K562 (cell line): ENCODE results near the gene FAM117A. TPM values are rescaled to one million over a fixed set of nuclear protein-coding genes. Genes with fewer than 3 reads are reported as not detected.

Source experiments
- ATAC-seq: fragments of 200-7000 bp; cut with Tn5 transposase; 3 replicates; pipeline ENCODE4 v1.9.1; 2020; ENCODE audit warnings: moderate library complexity
- BruUV-seq: library from RNA; stranded (reverse); fragments of 400-500 nt; replicated peaks from 2 replicates; lab custom pipeline; 2021; lab: Mats Ljungman, UMichigan
- CTCF ChIA-PET: fragments of 300-600 bp; formaldehyde crosslinking; extraction: SDS; loops from one replicate; lab custom pipeline; 2021; ENCODE audit warnings: low intra/inter-chr PET ratio; lab: Yijun Ruan, JAX
- POLR2A ChIA-PET: fragments of 300-600, 350-650 bp; sonication (Branson Sonifier 250); formaldehyde crosslinking; extraction: SDS; loops from one replicate; lab custom pipeline; 2021; ENCODE audit warnings: antibody characterized with exemption, inconsistent platforms; lab: Yijun Ruan, JAX
- DNase-seq, 4 experiments: peaks; one replicate each; pipeline versions ENCODE4 v3.0.0 to v3.0.0-alpha.2; 2011 to 2018; ENCODE audit warnings: low spot score in 3 of 4, mixed read lengths in 3 of 4; ENCODE audit errors: extremely low read depth in 1 of 4
- FAIRE-seq: peaks from 2 replicates; lab custom pipeline; 2011; peaks lifted over from hg19 to GRCh38; lab: Jason Lieb, UNC
- H2AFZ ChIP-seq: 2 replicates; pipeline ENCODE4 v1.6.0; 2011; ENCODE audit warnings: low read depth, low read length, control low read depth, inconsistent platforms
- H3K27ac ChIP-seq: fragments of 200-600 bp; 3 replicates; pipeline ENCODE4 v1.8.0; 2011; ENCODE audit warnings: low read depth, mild to moderate bottlenecking, control low read depth, inconsistent platforms, low read length, moderate library complexity, mixed read lengths; ENCODE audit errors: extremely low read depth
- H3K27me3 ChIP-seq, 2 experiments: fragments of 300-600 bp in 1 of 2; 2 replicates in 1 of 2; 3 replicates in 1 of 2; pipeline versions ENCODE4 v1.6.0 to v1.8.0; 2011; ENCODE audit warnings: inconsistent platforms in 2 of 2, low read length in 2 of 2, mild to moderate bottlenecking in 1 of 2, mixed read lengths in 1 of 2, moderate library complexity in 1 of 2; ENCODE audit not compliant: control insufficient read depth in 2 of 2, insufficient read depth in 2 of 2
- H3K36me3 ChIP-seq: fragments of 300-600 bp; 3 replicates; pipeline ENCODE4 v1.8.0; 2011; ENCODE audit warnings: mild to moderate bottlenecking, low read length, inconsistent platforms; ENCODE audit not compliant: control insufficient read depth, insufficient read depth
- H3K4me1 ChIP-seq, 2 experiments: fragments of 200-600 bp in 1 of 2; replicated peaks in 1 of 2; 2 replicates in 1 of 2; 3 replicates in 1 of 2; pipeline versions ENCODE4 v1.5.1 to v1.8.0; 2011; ENCODE audit warnings: inconsistent platforms in 2 of 2, low read length in 2 of 2, mild to moderate bottlenecking in 1 of 2, mixed read lengths in 1 of 2, moderate library complexity in 1 of 2; ENCODE audit not compliant: control insufficient read depth in 2 of 2, insufficient read depth in 2 of 2
- H3K4me2 ChIP-seq: 2 replicates; pipeline ENCODE4 v1.6.1; 2011; ENCODE audit warnings: low read length, control low read depth, inconsistent platforms, mixed read lengths; ENCODE audit not compliant: insufficient read depth
- H3K4me3 ChIP-seq: fragments of 200-600 bp; sonication (generic), shearing (Covaris generic); 2 replicates; pipeline ENCODE4 v1.5.1; 2016; ENCODE audit warnings: control low read depth, inconsistent platforms
- H3K79me2 ChIP-seq: fragments of 200-600 bp; 3 replicates; pipeline ENCODE4 v1.8.0; 2011; ENCODE audit warnings: low read length, inconsistent platforms; ENCODE audit not compliant: control insufficient read depth, insufficient read depth
- H3K9ac ChIP-seq, 2 experiments: 2 replicates each; pipeline versions ENCODE4 v1.6.0 to v1.6.1; 2011; ENCODE audit warnings: low read depth in 2 of 2, low read length in 2 of 2, control low read depth in 1 of 2, inconsistent platforms in 1 of 2, mild to moderate bottlenecking in 1 of 2, mixed read lengths in 1 of 2; ENCODE audit not compliant: insufficient read depth in 1 of 2
- H3K9me1 ChIP-seq: one replicate; pipeline ENCODE4 v1.6.0; 2011; ENCODE audit warnings: inconsistent platforms, mild to moderate bottlenecking, low read length, moderate library complexity; ENCODE audit not compliant: control insufficient read depth, insufficient read depth
- H3K9me3 ChIP-seq: replicated peaks from 2 replicates; pipeline ENCODE4 v1.5.1; 2011; ENCODE audit warnings: low read depth, low read length, inconsistent platforms; ENCODE audit not compliant: control insufficient read depth, insufficient read depth
- H4K20me1 ChIP-seq: replicated peaks from 2 replicates; pipeline ENCODE4 v1.6.1; 2011; ENCODE audit warnings: low read length, inconsistent platforms, mixed read lengths; ENCODE audit not compliant: control insufficient read depth, insufficient read depth
- EP300 ChIP-seq: IDR thresholded peaks from 2 replicates; pipeline ENCODE4 v1.6.1; 2012; ENCODE audit warnings: low read length, improper control_type of control experiment
- POLR2G ChIP-seq: fragments of 200-400 bp; formaldehyde crosslinking; IDR thresholded peaks from 2 replicates; pipeline ENCODE4 v1.6.1; 2017; ENCODE audit warnings: low read depth, mild to moderate bottlenecking, antibody characterized with exemption, low read length, moderate library complexity
- WGBS: fragments of 100-300 bp; shearing (Covaris generic); methylation state at CpG from one replicate; pipeline ENCODE4 v1.1.6; 2016; ENCODE audit warnings: low coverage, mixed read lengths; ENCODE audit not compliant: insufficient coverage; ENCODE audit errors: missing lambda C conversion rate; 5-methylcytosine and 5-hydroxymethylcytosine counted together
- in situ Hi-C: fragments of 300-500 bp; cut with MboI; formaldehyde crosslinking; loops from 4 replicates; pipeline ENCODE4 v1.15.0; 2018; ENCODE audit warnings: inconsistent platforms, mixed read lengths
- intact Hi-C: fragments of 100-400 bp; cut with micrococcal nuclease; formaldehyde crosslinking; loops from 2 replicates; pipeline ENCODE4 v1.14.2; 2022
- polyA plus RNA-seq, 8 experiments: library from polyadenylated mRNA; depleted of rRNA in 4 of 8; stranded (reverse) in 5 of 8; unstranded in 3 of 8; fragments of >200 nt; fragmentation: Nextera tagmentation in 2 of 8; fragmentation: Illumina TruSeq in 1 of 8; extraction: Ambion mirVana in 2 of 8; extraction: Trizol in 1 of 8; gene quantifications; 2 replicates each; pipeline versions ENCODE4 v1.2.1 to v1.2.3, GENCODE V29; 2011 to 2014; ENCODE audit warnings: inconsistent platforms in 1 of 8, missing spikeins in 1 of 8
- total RNA-seq, 7 experiments: library from RNA; depleted of rRNA in 6 of 7; stranded (reverse); fragments of >200 nt in 6 of 7; fragmentation: Illumina TruSeq in 2 of 7; extraction: Trizol in 2 of 7; gene quantifications; 2 replicates each; pipeline versions ENCODE4 v1.2.1 to v1.2.3, GENCODE V29; 2011 to 2021; ENCODE audit warnings: low replicate concordance in 1 of 7
- TF ChIP-seq, protein P1 (sequence below): fragments of 250-450 bp; sonication (Bioruptor Pico); IDR thresholded peaks from 2 replicates; pipeline ENCODE4 v1.4.0; 2020; ENCODE audit warnings: mild to moderate bottlenecking, moderate library complexity

The FAM117A gene
- total and polyA plus RNA-seq, 9 of the 15 experiments (the other 6 are each of a cell fraction or from before 2014, with no cell fraction given), result 3.1 to 79.7 (median 36.6) TPM

DNA sequence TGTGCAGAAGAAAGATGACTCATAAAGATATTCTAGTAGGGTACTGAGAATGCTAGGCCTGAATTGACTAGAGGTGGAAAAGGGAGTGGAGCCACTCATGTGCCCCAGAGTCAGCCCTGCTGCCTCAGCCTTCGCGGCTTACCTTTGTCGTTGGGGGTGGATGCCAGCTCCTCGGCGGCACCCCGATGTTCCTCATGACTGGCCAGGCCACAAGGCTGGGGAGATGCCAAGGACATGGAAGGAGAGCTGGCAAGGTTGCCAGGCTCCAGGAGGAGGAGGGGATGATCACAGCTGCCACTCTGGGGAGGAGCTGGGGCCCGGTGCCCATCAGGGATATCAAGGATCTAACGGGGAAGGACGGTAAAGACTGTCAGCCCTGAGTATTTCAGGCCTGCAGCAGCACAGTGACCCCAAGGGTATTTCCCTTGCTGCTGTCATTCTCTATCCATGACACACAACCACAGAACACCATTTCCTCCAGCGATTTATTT lies 46.5 kb downstream of the FAM117A start:
- CTCF ChIA-PET, result no interaction called here
- WGBS, result 95% methylated on average over 10 of the region's 10 CpGs
- in situ Hi-C loops, result no loop called here
- FAIRE-seq, result no peak
- no peak overlapping the region for H3K4me2 ChIP-seq
- TF ChIP-seq, protein P1, sequence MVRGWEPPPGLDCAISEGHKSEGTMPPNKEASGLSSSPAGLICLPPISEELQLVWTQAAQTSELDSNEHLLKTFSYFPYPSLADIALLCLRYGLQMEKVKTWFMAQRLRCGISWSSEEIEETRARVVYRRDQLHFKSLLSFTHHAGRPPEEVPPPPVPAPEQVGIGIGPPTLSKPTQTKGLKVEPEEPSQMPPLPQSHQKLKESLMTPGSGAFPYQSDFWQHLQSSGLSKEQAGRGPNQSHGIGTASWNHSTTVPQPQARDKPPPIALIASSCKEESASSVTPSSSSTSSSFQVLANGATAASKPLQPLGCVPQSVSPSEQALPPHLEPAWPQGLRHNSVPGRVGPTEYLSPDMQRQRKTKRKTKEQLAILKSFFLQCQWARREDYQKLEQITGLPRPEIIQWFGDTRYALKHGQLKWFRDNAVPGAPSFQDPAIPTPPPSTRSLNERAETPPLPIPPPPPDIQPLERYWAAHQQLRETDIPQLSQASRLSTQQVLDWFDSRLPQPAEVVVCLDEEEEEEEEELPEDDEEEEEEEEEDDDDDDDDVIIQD (CRISPR knock-in tag), result no peak
- TF ChIP-seq EP300 (no peak), POLR2G (peak; percentile 54)
- TF ChIP-seq, all 486 proteins: peak for 1
- DNase-seq (no peak), ATAC-seq (no peak)
- Histone ChIP-seq H3K27ac (no peak overlapping the region), H4K20me1 (no peaks in the 10 kb centered on the region), H3K9me1 (peaks cover 4% of the 10 kb centered on the region), H3K27me3 (no peaks in the 10 kb centered on the region), H2AFZ (no peak overlapping the region), H3K9ac (no peak overlapping the region), H3K36me3 (peaks cover 95% of the 10 kb centered on the region), H3K4me3 (no peak overlapping the region), H3K79me2 (no peaks in the 10 kb centered on the region), H3K9me3 (no peaks in the 10 kb centered on the region), H3K4me1 (no peaks in the 10 kb centered on the region)
- BruUV-seq, result no TSS peak
- POLR2A ChIA-PET, result interaction anchor here (2.3 kb wide), 1 partner anchor 10 kb away, joined by 7 read pairs; the partner anchor contains the start of gene SLC35B1
- intact Hi-C loops, result no loop called here
